ENCODE data around the gene RIMKLA. TPM values are rescaled to one million over a fixed set of nuclear protein-coding genes. Genes with fewer than 3 reads are reported as not detected.

Gene RIMKLA
- total and polyA plus RNA-seq, 10 of the 15 experiments (the other 5 are each of a cell fraction or from before 2014, with no cell fraction given) = 0.01 to 0.52 (median 0.08) TPM

- 11% methylated on average over 1 of the region's 1 CpG for WGBS (ENCODE audit: insufficient coverage, insufficient replicate concordance, low lambda C conversion rate, missing lambda C conversion rate)
- H4K20me1 ChIP-seq (ENCODE audit: control insufficient read depth, insufficient read depth) = no peaks in the 10 kb centered on the region
- H3K36me3 ChIP-seq (ENCODE audit: control insufficient read depth in 2 of 2, insufficient read depth in 2 of 2, low read length in 1 of 2) = no peaks in the 10 kb centered on the region
- DNase-seq (ENCODE audit: low read depth, low spot score) = no peak
- ChIA-PET POLR2A (interaction anchor here (1.0 kb wide), 1 partner anchor 13 kb away, joined by 3 read pairs; no protein-coding TSS in a partner anchor), RAD21 (ENCODE audit: unreplicated experiment) (no interaction called here), SMC1A (ENCODE audit: uncharacterized antibody, unreplicated experiment) (interaction anchor here (0.9 to 1.1 kb wide), 3 partner anchors 14 to 45 kb away, joined by 3 read pairs; no protein-coding TSS in a partner anchor), CTCF (interaction anchor here (0.6 kb wide), 1 partner anchor 261 kb away, joined by 3 read pairs; no protein-coding TSS in a partner anchor)
- no peak overlapping the region for H3K27ac ChIP-seq (ENCODE audit: control insufficient read depth, insufficient read depth)
- no peak overlapping the region for H2AFZ ChIP-seq (ENCODE audit: control insufficient read depth, low read depth, low read length)
- no peaks in the 10 kb centered on the region for H3K4me1 ChIP-seq (ENCODE audit: control insufficient read depth, insufficient read depth, low read length)
- intact Hi-C loops (cut with micrococcal nuclease; ENCODE audit: unreplicated experiment) = no loop called here
- H3K4me2 ChIP-seq (ENCODE audit: control insufficient read depth, insufficient read depth) = no peak overlapping the region
- in situ Hi-C loops (cut with MboI) = no loop called here
- H3K4me3 ChIP-seq = no peak overlapping the region
- no peak for ATAC-seq
- H3K79me2 ChIP-seq (ENCODE audit: control insufficient read depth, insufficient read depth, low read length) = no peaks in the 10 kb centered on the region
- no peaks in the 10 kb centered on the region for H3K9me3 ChIP-seq (replicated peaks; ENCODE audit: control insufficient read depth, insufficient read depth, low read length)
- no peak for FAIRE-seq
- BruUV-seq (replicated peaks) = no TSS peak
- no peak overlapping the region for H3K9ac ChIP-seq (ENCODE audit: control insufficient read depth, insufficient read depth, low read length)
- H3K27me3 ChIP-seq (replicated peaks in 1 of 2; ENCODE audit: control insufficient read depth in 2 of 2, insufficient read depth in 2 of 2, low read length in 1 of 2) = no peaks in the 10 kb centered on the region
- TF ChIP-seq ZNF207 (IDR thresholded peaks at IDR 0.05; ENCODE audit: borderline replicate concordance) = no peak
- no peak for TF ChIP-seq RELB (IDR thresholded peaks at IDR 0.05; ENCODE audit: low read depth)
- no peak for TF ChIP-seq CBX5 (IDR thresholded peaks at IDR 0.05; ENCODE audit: low read depth)
- TF ChIP-seq ATF7 (IDR thresholded peaks at IDR 0.05; ENCODE audit: low read depth) = no peak
- no peak for TF ChIP-seq PML (IDR thresholded peaks at IDR 0.05; ENCODE audit: low read length)
- no peak for TF ChIP-seq CEBPB (IDR thresholded peaks at IDR 0.05; ENCODE audit: borderline replicate concordance in 1 of 2, low read depth in 2 of 2, low read length in 2 of 2)
- TF ChIP-seq BCL3 (IDR thresholded peaks at IDR 0.05; ENCODE audit: borderline replicate concordance, insufficient read depth, low read depth, low read length, poor library complexity, severe bottlenecking) = no peak
- no peak for TF ChIP-seq NKRF (conservative IDR thresholded peaks at IDR 0.05)
- TF ChIP-seq NFXL1 (IDR thresholded peaks at IDR 0.05; ENCODE audit: borderline replicate concordance) = no peak
- no peak for TF ChIP-seq ZNF217 (IDR thresholded peaks at IDR 0.05)
- no peak for TF ChIP-seq SUZ12 (IDR thresholded peaks at IDR 0.05; ENCODE audit: unreplicated experiment)
- TF ChIP-seq PAX5 (IDR thresholded peaks at IDR 0.05; ENCODE audit: borderline replicate concordance, low read depth, low read length) = no peak
- no peak for TF ChIP-seq TBL1XR1 (IDR thresholded peaks at IDR 0.05; ENCODE audit: low read depth, low read length)
- TF ChIP-seq RCOR1 (conservative IDR thresholded peaks at IDR 0.05; ENCODE audit: low read depth, low read length) = no peak
- TF ChIP-seq CEBPZ (IDR thresholded peaks at IDR 0.05; ENCODE audit: low read depth, low read length) = no peak
- TF ChIP-seq MEF2A (IDR thresholded peaks at IDR 0.05; ENCODE audit: insufficient read depth, low read depth, low read length) = no peak
Observed at GRCh38 chr1:42429603-42430002, 49.0 kb downstream of the RIMKLA start.

All from GM12878 (cell line).